Activated T-helper 2 cell treated with anti-CD3 and anti-CD28 coated beads, Interferon-gamma antibody, Interleukin-2, Interleukin-4, amounts not matched to agents 10 μg/mL and 5 μg/mL and 100 μg/mL, durations not matched to agents 14 hours and 24 hours and 36 hours (primary cell): ENCODE results near the gene OR4K17. TPM values are rescaled to one million over a fixed set of nuclear protein-coding genes. Genes with fewer than 3 reads are reported as not detected.

Source experiments
- total RNA-seq: library from RNA; stranded (reverse); gene quantifications from 2 replicates; pipeline ENCODE4 v1.2.3, GENCODE V29; 2022

OR4K17 gene
- total RNA-seq, 1 donor from 2014 or later, result not detected

Other genes starting within 250 kb of the OR4K17 start
- gene OR4K2, start 235.6 kb upstream of the OR4K17 start, total RNA-seq, result not detected in 2 replicates
- not detected in 2 replicates for gene OR4K5, start 190.1 kb upstream of the OR4K17 start, total RNA-seq
- gene OR4K1, start 179.8 kb upstream of the OR4K17 start, total RNA-seq, result not detected in 2 replicates
- gene OR4K15, start 135.1 kb upstream of the OR4K17 start, total RNA-seq, result not detected in 2 replicates
- not detected in 2 replicates for gene OR4Q2, start 108.6 kb upstream of the OR4K17 start, total RNA-seq
- not detected in 2 replicates for gene OR4K14, start 91.4 kb upstream of the OR4K17 start, total RNA-seq
- gene OR4K13, start 74.7 kb upstream of the OR4K17 start, total RNA-seq, result not detected in 2 replicates
- gene OR4L1, start 50.7 kb upstream of the OR4K17 start, total RNA-seq, result not detected in 2 replicates
- not detected in 2 replicates for gene OR4N5, start 28.1 kb downstream of the OR4K17 start, total RNA-seq
- not detected in 2 replicates for gene OR11G2, start 80.2 kb downstream of the OR4K17 start, total RNA-seq
- not detected in 2 replicates for gene OR11H6, start 113.0 kb downstream of the OR4K17 start, total RNA-seq
- not detected in 2 replicates for gene OR11H7, start 118.2 kb downstream of the OR4K17 start, total RNA-seq
- gene OR11H4, start 128.5 kb downstream of the OR4K17 start, total RNA-seq, result not detected in 2 replicates
- gene TTC5, start 195.2 kb downstream of the OR4K17 start, total RNA-seq, result 30.4 and 31.2 TPM in 2 replicates
- 44.0 and 46.8 TPM in 2 replicates for gene CCNB1IP1, start 222.5 kb downstream of the OR4K17 start, total RNA-seq
- 31.2 and 31.5 TPM in 2 replicates for gene PARP2, start 232.9 kb downstream of the OR4K17 start, total RNA-seq